ENCODE results near the gene AFG1L. TPM values are rescaled to one million over a fixed set of nuclear protein-coding genes. Genes with fewer than 3 reads are reported as not detected.
"Not testable (repeated sequence)": the region's sequence is repeated elsewhere in the genome, so short reads cannot be mapped to it uniquely, and the experiment has no call there.

AFG1L gene
- total RNA-seq (10 to 100 TPM in 1 of 4 donors, 1 to 10 TPM in 3; 5.4 to 10.4 (median 6.6) TPM), polyA plus RNA-seq (1 to 10 TPM; 2.4 to 3.3 (median 2.5) TPM)
- long read RNA-seq, donor 1, partial matches to known transcripts, result 0 of 2 reads
- long read RNA-seq, donor 1, other reads (novel, unspliced or antisense), result 2 of 2 reads
- long read RNA-seq, donor 2, full-length matches to known transcripts, result 6 of 7 reads
- long read RNA-seq, donor 2, partial matches to known transcripts, result 0 of 7 reads
- long read RNA-seq, donor 2, other reads (novel, unspliced or antisense), result 1 of 7 reads

DNA sequence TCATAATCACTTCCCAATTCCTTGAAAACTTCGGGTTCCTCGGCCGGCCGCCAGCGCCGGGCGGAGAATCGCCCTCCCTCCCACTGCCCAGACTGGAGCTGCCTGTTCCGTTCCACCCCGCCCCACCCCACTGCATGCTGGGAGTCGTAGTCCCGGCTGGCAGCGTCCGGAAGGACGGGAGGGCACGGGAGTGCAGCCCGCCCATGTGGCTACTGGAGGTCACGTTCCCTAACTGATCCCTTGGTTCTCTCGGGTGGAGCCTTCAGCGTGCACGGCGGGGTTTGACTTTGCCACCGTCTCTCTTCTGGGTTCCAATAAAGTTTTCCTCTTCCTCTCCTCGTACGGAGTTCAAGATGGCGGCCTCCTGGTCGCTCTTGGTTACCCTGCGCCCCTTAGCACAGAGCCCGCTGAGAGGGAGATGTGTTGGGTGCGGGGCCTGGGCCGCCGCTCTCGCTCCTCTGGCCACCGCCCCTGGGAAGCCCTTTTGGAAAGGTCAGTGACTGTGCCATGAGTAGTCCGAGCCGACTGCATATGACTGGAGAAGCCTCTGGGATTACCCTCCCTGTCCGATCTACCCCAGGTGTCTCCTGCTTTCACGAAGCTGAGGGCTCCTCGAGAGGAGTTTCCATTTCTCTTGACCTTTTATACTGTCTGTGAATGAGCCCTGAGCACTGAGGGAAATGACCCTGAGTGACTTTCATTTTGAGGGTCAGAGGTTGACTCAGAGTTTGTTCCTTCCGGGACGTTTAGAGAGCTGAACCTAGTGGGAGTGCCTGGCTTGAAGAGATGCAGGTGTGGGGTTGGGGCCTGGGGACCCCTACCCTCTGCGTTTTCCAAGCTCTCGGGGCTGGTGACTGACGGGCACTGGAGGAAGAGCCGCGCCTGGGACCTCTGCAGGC, at the start of gene AFG1L:
TSS of gene AFG1L (plus strand) at position 328 of the 899 bp plus-strand sequence. CDS start at position 354, 26 bp downstream.
- H3K27ac ChIP-seq, result peak within 1 kb of the TSS; percentile 93
- TF ChIP-seq CTCF (IDR thresholded peaks at IDR 0.05), result no peak
- no peaks in the 10 kb centered on the region for H3K36me3 ChIP-seq (ENCODE audit: insufficient read depth in 1 of 2, low read depth in 1 of 2)
- ATAC-seq (peak; percentile 98 to 99 (median 99)), DNase-seq (peak; percentile 95)
- intact Hi-C loops (cut with DNase I), result loop anchor here (2.0 kb wide), 1 partner anchor 34 kb away; the partner anchor contains the start of gene SNX3 (in 2 of the 2)
- no peaks in the 10 kb centered on the region for H3K27me3 ChIP-seq (ENCODE audit: insufficient read depth in 3 of 3, low read length in 2 of 3)
- 0 to 1% (median 1%) methylated on average over 45 to 46 of the region's 46 CpGs for WGBS, 3 donors
- peaks cover 17% of the 10 kb centered on the region for H3K4me1 ChIP-seq
- H3K9me3 ChIP-seq, result no peaks in the 10 kb centered on the region
- H3K4me3 ChIP-seq, result peak within 1 kb of the TSS; percentile 89

GRCh38 chr6:108245095-108245494, 49.8 kb upstream of the AFG1L start:
- ATAC-seq; H3K4me1 ChIP-seq; H3K27ac ChIP-seq; DNase-seq; H3K9me3 ChIP-seq; H3K4me3 ChIP-seq; intact Hi-C loops (cut with DNase I); H3K27me3 ChIP-seq (ENCODE audit: insufficient read depth in 3 of 3, low read length in 2 of 3): not testable (repeated sequence)
- WGBS, 3 donors, result 92 to 98% (median 97%) methylated on average over 7 of the region's 7 CpGs
- H3K36me3 ChIP-seq (ENCODE audit: insufficient read depth in 1 of 2, low read depth in 1 of 2), result peaks cover 0 to 12% of the 10 kb centered on the region in 2 donors

DNA sequence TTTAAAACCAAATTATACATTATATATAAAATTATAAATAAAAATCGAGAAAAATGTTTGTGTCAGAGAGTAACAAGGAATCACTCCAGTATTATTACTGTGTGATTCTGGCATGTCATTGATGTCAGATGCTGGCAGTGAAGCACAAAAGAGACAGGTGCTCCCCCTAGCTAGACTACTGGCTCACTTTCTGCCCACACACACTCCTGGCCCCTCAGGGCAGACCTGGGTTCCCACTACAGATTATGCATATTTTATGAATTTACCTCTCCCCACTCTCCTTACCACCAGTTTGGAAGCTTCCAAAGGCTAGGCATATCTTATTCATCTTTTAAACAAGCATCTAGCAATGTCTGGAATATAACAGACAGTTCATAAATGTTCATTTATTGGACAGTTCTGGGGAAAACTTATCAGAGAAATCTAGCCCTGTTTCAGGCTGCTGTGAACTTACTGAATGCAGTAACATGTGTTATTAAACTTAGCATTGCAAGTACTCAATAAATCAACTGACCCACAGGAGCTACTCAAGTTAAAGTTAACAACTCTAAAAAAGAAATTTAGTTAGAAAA, 46.8 kb upstream of the AFG1L start:
- TF ChIP-seq CTCF (IDR thresholded peaks at IDR 0.05), result no peak
- no peaks in the 10 kb centered on the region for H3K27me3 ChIP-seq (ENCODE audit: insufficient read depth in 3 of 3, low read length in 2 of 3)
- ATAC-seq (no peak), DNase-seq (no peak)
- H3K36me3 ChIP-seq (ENCODE audit: insufficient read depth in 1 of 2, low read depth in 1 of 2), result peaks cover 2 to 6% of the 10 kb centered on the region in 2 donors
- no peaks in the 10 kb centered on the region for H3K9me3 ChIP-seq
- H3K4me1 ChIP-seq, result peaks cover 15% of the 10 kb centered on the region
- no peak overlapping the region for H3K27ac ChIP-seq
- no peak overlapping the region for H3K4me3 ChIP-seq
- intact Hi-C loops (cut with DNase I), result no loop called here
- 72 to 90% (median 79%) methylated on average over 1 of the region's 1 CpG for WGBS, 3 donors

- Histone ChIP-seq H3K4me3 (no peak overlapping the region), H3K4me1 (peaks cover 35% of the 10 kb centered on the region), H3K27me3 (ENCODE audit: insufficient read depth in 3 of 3, low read length in 2 of 3) (no peaks in the 10 kb centered on the region), H3K9me3 (no peaks in the 10 kb centered on the region), H3K36me3 (ENCODE audit: insufficient read depth in 1 of 2, low read depth in 1 of 2) (peaks cover 2 to 4% of the 10 kb centered on the region in 2 donors), H3K27ac (no peak overlapping the region)
- intact Hi-C loops (cut with DNase I), result loop anchor here (10.0 kb wide), 1 partner anchor 244 kb away; no protein-coding TSS in a partner anchor
- ATAC-seq (no peak), DNase-seq (no peak)
- no peak for TF ChIP-seq CTCF (IDR thresholded peaks at IDR 0.05)
- 77 to 80% (median 80%) methylated on average over 2 of the region's 2 CpGs for WGBS, 3 donors
These were observed 44.5 kb upstream of the AFG1L start for GRCh38 chr6:108250240-108250866.
